HEK293 (cell line): Measurements from ENCODE around the gene RBM20.

Experiments used
- KLF1 ChIP-seq: fragments of 450-650 bp; formaldehyde crosslinking; IDR thresholded peaks from 2 replicates; pipeline ENCODE4 v1.5.1; 2016; ENCODE audit warnings: missing biosample characterization, missing genetic modification characterization
- KLF9 ChIP-seq: fragments of 450-650 bp; formaldehyde crosslinking; IDR thresholded peaks from 2 replicates; pipeline ENCODE4 v1.5.1; 2016; ENCODE audit warnings: missing biosample characterization, missing genetic modification characterization, low read depth
- TCF7L2 ChIP-seq: IDR thresholded peaks from 2 replicates; pipeline ENCODE4 v1.6.1; 2011; ENCODE audit warnings: low read depth, mild to moderate bottlenecking, inconsistent platforms, low read length, moderate library complexity, borderline replicate concordance
- ZNF114 ChIP-seq: fragments of 450-650 bp; formaldehyde crosslinking; IDR thresholded peaks from 2 replicates; pipeline ENCODE4 v1.5.0; 2017; ENCODE audit warnings: missing biosample characterization, missing genetic modification characterization
- ZNF707 ChIP-seq: fragments of 450-650 bp; formaldehyde crosslinking; IDR thresholded peaks from 2 replicates; pipeline ENCODE4 v1.5.1; 2016; ENCODE audit warnings: missing biosample characterization, missing genetic modification characterization
- TF ChIP-seq, protein P1 (sequence below): fragments of 450-650 bp; formaldehyde crosslinking; IDR thresholded peaks from 2 replicates; pipeline ENCODE4 v1.5.1; 2016; ENCODE audit warnings: missing biosample characterization, missing genetic modification characterization
- TF ChIP-seq, protein P2 (sequence below): fragments of 450-650 bp; formaldehyde crosslinking; IDR thresholded peaks from 2 replicates; pipeline ENCODE4 v1.5.1; 2017; ENCODE audit warnings: missing biosample characterization, missing genetic modification characterization

- TF ChIP-seq TCF7L2 (no peak), ZNF114 (no peak), KLF1 (tag by site-specific recombination) (no peak), KLF9 (no peak), ZNF707 (no peak)
- TF ChIP-seq, protein P1, sequence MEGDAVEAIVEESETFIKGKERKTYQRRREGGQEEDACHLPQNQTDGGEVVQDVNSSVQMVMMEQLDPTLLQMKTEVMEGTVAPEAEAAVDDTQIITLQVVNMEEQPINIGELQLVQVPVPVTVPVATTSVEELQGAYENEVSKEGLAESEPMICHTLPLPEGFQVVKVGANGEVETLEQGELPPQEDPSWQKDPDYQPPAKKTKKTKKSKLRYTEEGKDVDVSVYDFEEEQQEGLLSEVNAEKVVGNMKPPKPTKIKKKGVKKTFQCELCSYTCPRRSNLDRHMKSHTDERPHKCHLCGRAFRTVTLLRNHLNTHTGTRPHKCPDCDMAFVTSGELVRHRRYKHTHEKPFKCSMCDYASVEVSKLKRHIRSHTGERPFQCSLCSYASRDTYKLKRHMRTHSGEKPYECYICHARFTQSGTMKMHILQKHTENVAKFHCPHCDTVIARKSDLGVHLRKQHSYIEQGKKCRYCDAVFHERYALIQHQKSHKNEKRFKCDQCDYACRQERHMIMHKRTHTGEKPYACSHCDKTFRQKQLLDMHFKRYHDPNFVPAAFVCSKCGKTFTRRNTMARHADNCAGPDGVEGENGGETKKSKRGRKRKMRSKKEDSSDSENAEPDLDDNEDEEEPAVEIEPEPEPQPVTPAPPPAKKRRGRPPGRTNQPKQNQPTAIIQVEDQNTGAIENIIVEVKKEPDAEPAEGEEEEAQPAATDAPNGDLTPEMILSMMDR (tag by site-specific recombination): no peak
- TF ChIP-seq, protein P2, sequence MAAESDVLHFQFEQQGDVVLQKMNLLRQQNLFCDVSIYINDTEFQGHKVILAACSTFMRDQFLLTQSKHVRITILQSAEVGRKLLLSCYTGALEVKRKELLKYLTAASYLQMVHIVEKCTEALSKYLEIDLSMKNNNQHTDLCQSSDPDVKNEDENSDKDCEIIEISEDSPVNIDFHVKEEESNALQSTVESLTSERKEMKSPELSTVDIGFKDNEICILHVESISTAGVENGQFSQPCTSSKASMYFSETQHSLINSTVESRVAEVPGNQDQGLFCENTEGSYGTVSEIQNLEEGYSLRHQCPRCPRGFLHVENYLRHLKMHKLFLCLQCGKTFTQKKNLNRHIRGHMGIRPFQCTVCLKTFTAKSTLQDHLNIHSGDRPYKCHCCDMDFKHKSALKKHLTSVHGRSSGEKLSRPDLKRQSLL (tag by site-specific recombination): no peak
These were observed 91.5 kb downstream of the RBM20 start for GRCh38 chr10:110735620-110736027.
